Hepatocyte (in vitro differentiated cells): Measurements from ENCODE around the gene SNX19. TPM values are rescaled to one million over a fixed set of nuclear protein-coding genes. Genes with fewer than 3 reads are reported as not detected.

ENCODE experiments used
- DNase-seq: peaks from one replicate; pipeline ENCODE4 v3.0.0-alpha.2; 2016; ENCODE audit warnings: low spot score
- H2AFZ ChIP-seq: fragments of 200-600 bp; sonication (generic); 2 replicates; pipeline ENCODE4 v1.6.0; 2016; ENCODE audit warnings: antibody characterized with exemption, mild to moderate bottlenecking
- H3K27ac ChIP-seq: fragments of 200-600 bp; sonication (generic); 2 replicates; pipeline ENCODE4 v1.5.1; 2016; ENCODE audit warnings: mild to moderate bottlenecking
- H3K27me3 ChIP-seq: fragments of 200-600 bp; sonication (generic); 2 replicates; pipeline ENCODE4 v1.6.1; 2016
- H3K36me3 ChIP-seq: fragments of 200-600 bp; sonication (generic); replicated peaks from 2 replicates; pipeline ENCODE4 v1.5.1; 2016; ENCODE audit warnings: low read depth; ENCODE audit not compliant: insufficient read depth
- H3K4me1 ChIP-seq: fragments of 200-600 bp; sonication (generic); 2 replicates; pipeline ENCODE4 v1.5.1; 2016; ENCODE audit warnings: mild to moderate bottlenecking, moderate library complexity; ENCODE audit not compliant: insufficient read depth
- H3K4me2 ChIP-seq: fragments of 200-600 bp; sonication (generic); 2 replicates; pipeline ENCODE4 v1.6.0; 2016
- H3K4me3 ChIP-seq: fragments of 200-600 bp; sonication (generic); 2 replicates; pipeline ENCODE4 v1.5.1; 2016; ENCODE audit warnings: mild to moderate bottlenecking
- H3K79me2 ChIP-seq: fragments of 200-600 bp; sonication (generic); 2 replicates; pipeline ENCODE4 v1.6.0; 2017; ENCODE audit warnings: mild to moderate bottlenecking
- H3K9me2 ChIP-seq: fragments of 200-600 bp; sonication (generic); replicated peaks from 2 replicates; pipeline ENCODE4 v1.6.0; 2017; ENCODE audit warnings: mild to moderate bottlenecking; ENCODE audit not compliant: insufficient read depth
- H3K9me3 ChIP-seq: fragments of 200-600 bp; sonication (generic); 2 replicates; pipeline ENCODE4 v1.5.1; 2016; ENCODE audit warnings: low read depth, mild to moderate bottlenecking
- H4K20me1 ChIP-seq: fragments of 200-600 bp; sonication (generic); 2 replicates; pipeline ENCODE4 v1.6.0; 2016; ENCODE audit warnings: mild to moderate bottlenecking; ENCODE audit not compliant: insufficient read depth, poor library complexity, severe bottlenecking
- CTCF ChIP-seq: fragments of 200-600 bp; sonication (generic); IDR thresholded peaks from 2 replicates; pipeline ENCODE4 v1.5.1; 2016; ENCODE audit warnings: antibody characterized with exemption, mild to moderate bottlenecking; ENCODE audit not compliant: poor library complexity
- EZH2 ChIP-seq: fragments of 200-600 bp; sonication (generic); IDR thresholded peaks from 2 replicates; pipeline ENCODE4 v1.6.1; 2016; ENCODE audit warnings: antibody characterized with exemption, mild to moderate bottlenecking, borderline replicate concordance
- EZH2phosphoT487 ChIP-seq: fragments of 200-600 bp; sonication (generic); IDR thresholded peaks from one replicate; pipeline ENCODE4 v1.6.1; 2018; ENCODE audit warnings: antibody characterized with exemption, mild to moderate bottlenecking, low read depth, moderate library complexity; ENCODE audit not compliant: unreplicated experiment, severe bottlenecking
- WGBS: methylation state at CpG from one replicate; pipeline ENCODE4 v1.1.6; 2016; ENCODE audit warnings: low lambda C conversion rate; ENCODE audit errors: missing lambda C conversion rate; 5-methylcytosine and 5-hydroxymethylcytosine counted together
- polyA plus RNA-seq: library from polyadenylated mRNA; unstranded; fragments of >200 nt; fragmentation: Nextera tagmentation; extraction: Ambion mirVana; gene quantifications from 2 replicates; pipeline ENCODE4 v1.2.1, GENCODE V29; 2016
- total RNA-seq: library from RNA; depleted of rRNA; stranded (reverse); fragments of >200 nt; gene quantifications from 2 replicates; pipeline ENCODE4 v1.2.3, GENCODE V29; 2014

SNX19 gene
- total and polyA plus RNA-seq, 2 experiments from 2014 or later: 40.6 to 64.3 TPM

- Histone ChIP-seq H3K4me2 (no peak overlapping the region), H2AFZ (no peak overlapping the region), H3K27ac (no peak overlapping the region), H3K4me3 (no peak overlapping the region), H3K27me3 (no peaks in the 10 kb centered on the region), H3K9me3 (no peaks in the 10 kb centered on the region), H4K20me1 (no peaks in the 10 kb centered on the region), H3K79me2 (no peaks in the 10 kb centered on the region), H3K9me2 (no peaks in the 10 kb centered on the region), H3K36me3 (no peaks in the 10 kb centered on the region), H3K4me1 (no peaks in the 10 kb centered on the region)
- no peak for DNase-seq
- TF ChIP-seq EZH2 (no peak), EZH2phosphoT487 (no peak), CTCF (no peak)
- 89% methylated on average over 3 of the region's 3 CpGs for WGBS
These were observed 30.8 kb upstream of the SNX19 start for GRCh38 chr11:130947058-130947457.

DNA sequence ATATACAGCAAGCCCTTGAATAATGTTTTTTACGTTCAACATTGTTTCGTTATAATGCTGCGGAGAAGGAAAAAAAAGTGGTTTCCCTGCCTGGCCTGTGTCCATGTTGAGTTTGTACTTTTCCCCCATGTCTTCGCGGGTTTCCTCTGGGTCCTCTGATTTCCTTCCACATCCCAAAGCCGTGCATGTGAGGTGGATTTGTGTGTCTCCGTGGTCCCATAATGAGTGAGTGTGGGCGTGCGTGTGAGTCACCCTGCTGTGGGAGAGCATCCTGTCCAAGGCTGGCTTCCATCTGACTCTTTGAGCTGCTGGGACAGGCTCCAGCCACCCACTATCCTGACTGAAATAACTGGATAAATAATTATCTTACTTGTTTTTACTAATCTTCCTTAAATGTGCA, 29.6 kb upstream of the SNX19 start:
- no peak overlapping the region for H3K4me2 ChIP-seq
- DNase-seq: peak; percentile 10
- WGBS: 72% methylated on average over 9 of the region's 9 CpGs

DNA sequence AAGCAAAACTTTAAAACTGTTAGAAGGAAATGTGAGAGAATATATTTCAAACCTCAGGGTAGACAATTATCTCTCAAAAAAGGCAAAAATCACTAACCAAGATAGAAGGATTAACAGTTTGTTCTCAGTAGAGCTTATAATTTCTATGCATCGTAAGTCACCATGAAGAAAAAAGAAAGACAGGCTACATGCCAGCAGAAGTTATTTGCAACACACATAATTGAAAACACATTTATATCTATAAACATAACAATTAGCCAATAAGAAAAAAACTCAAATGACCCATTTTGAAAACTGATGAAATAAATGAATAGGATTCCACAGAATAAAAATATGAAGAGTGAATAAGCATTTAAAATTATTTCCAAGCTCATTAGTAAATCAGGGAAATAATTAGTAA, 24.4 kb upstream of the SNX19 start:
- H3K36me3 ChIP-seq: no peaks in the 10 kb centered on the region
- no peaks in the 10 kb centered on the region for H3K79me2 ChIP-seq
- H2AFZ ChIP-seq: no peak overlapping the region
- TF ChIP-seq EZH2phosphoT487 (no peak), CTCF (no peak), EZH2 (no peak)
- 68% methylated on average over 1 of the region's 1 CpG for WGBS
- H4K20me1 ChIP-seq: no peaks in the 10 kb centered on the region
- H3K4me3 ChIP-seq: no peak overlapping the region
- H3K9me2 ChIP-seq: no peaks in the 10 kb centered on the region
- no peak for DNase-seq
- H3K4me1 ChIP-seq: no peaks in the 10 kb centered on the region
- H3K9me3 ChIP-seq: no peaks in the 10 kb centered on the region
- H3K27ac ChIP-seq: no peak overlapping the region
- peaks cover 8% of the 10 kb centered on the region for H3K27me3 ChIP-seq
- H3K4me2 ChIP-seq: no peak overlapping the region

More for the DNA sequence above, 29.6 kb upstream of the SNX19 start:
- Histone ChIP-seq H3K36me3 (no peaks in the 10 kb centered on the region), H3K9me2 (no peaks in the 10 kb centered on the region), H2AFZ (no peak overlapping the region), H4K20me1 (no peaks in the 10 kb centered on the region), H3K4me1 (no peaks in the 10 kb centered on the region), H3K27me3 (no peaks in the 10 kb centered on the region), H3K4me3 (no peak overlapping the region), H3K9me3 (no peaks in the 10 kb centered on the region), H3K27ac (no peak overlapping the region), H3K79me2 (no peaks in the 10 kb centered on the region)
- TF ChIP-seq EZH2phosphoT487 (no peak), CTCF (no peak), EZH2 (no peak)

DNA sequence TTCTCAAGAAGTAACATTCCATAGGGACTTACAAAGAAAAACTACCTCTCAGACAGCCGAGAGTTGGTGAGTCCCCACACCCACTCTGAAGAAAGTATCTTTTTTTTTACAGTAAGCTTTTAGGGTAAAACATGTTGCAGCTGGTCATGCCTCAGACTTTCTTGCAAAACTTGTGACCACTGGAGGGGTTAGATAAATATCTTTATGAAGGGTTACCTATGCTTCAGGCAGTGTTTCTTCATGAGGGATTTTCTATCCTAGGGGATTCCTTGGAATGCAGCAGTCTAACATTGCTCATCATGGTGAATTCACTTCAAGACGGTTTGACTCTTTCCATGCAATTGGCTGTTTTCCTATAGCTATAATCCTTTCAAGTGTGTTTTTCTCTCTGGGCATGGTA, 20.8 kb upstream of the SNX19 start:
- Histone ChIP-seq H3K36me3 (no peaks in the 10 kb centered on the region), H3K9me3 (no peaks in the 10 kb centered on the region), H3K4me1 (no peaks in the 10 kb centered on the region), H3K27me3 (peaks cover 8% of the 10 kb centered on the region), H3K4me2 (no peak overlapping the region), H3K4me3 (no peak overlapping the region), H3K79me2 (no peaks in the 10 kb centered on the region), H4K20me1 (no peaks in the 10 kb centered on the region), H3K9me2 (no peaks in the 10 kb centered on the region), H2AFZ (no peak overlapping the region), H3K27ac (no peak overlapping the region)
- WGBS: 77% methylated on average over 2 of the region's 2 CpGs
- DNase-seq: no peak
- TF ChIP-seq EZH2phosphoT487 (no peak), CTCF (no peak), EZH2 (no peak)
